H1 (cell line): ENCODE data around the gene TARS3.

ENCODE experiments used
- CTCF ChIP-seq, 3 experiments: IDR thresholded peaks; 1 replicate in 2 of 3; 2 replicates in 1 of 3; pipeline versions ENCODE4 v1.5.1 to v1.6.1; 2011; ENCODE audit warnings: low read length in 3 of 3, mild to moderate bottlenecking in 3 of 3, inconsistent platforms in 2 of 3, low read depth in 1 of 3, moderate library complexity in 1 of 3; ENCODE audit not compliant: insufficient read depth in 1 of 3; ENCODE audit errors: control extremely low read depth in 1 of 3
- E2F6 ChIP-seq: IDR thresholded peaks from 2 replicates; pipeline ENCODE4 v1.6.1; 2012; ENCODE audit warnings: inconsistent platforms
- EP300 ChIP-seq, 2 experiments: IDR thresholded peaks; 1 replicate in 1 of 2; 2 replicates in 1 of 2; pipeline ENCODE4 v1.6.1; 2011 to 2012; ENCODE audit warnings: low read depth in 2 of 2, low read length in 2 of 2, mild to moderate bottlenecking in 2 of 2, borderline replicate concordance in 1 of 2, inconsistent platforms in 1 of 2, moderate library complexity in 1 of 2
- JUND ChIP-seq: IDR thresholded peaks from 2 replicates; pipeline ENCODE4 v1.6.1; 2011; ENCODE audit warnings: mild to moderate bottlenecking, improper control_type of control experiment, low read length
- YY1 ChIP-seq: IDR thresholded peaks from 2 replicates; pipeline ENCODE4 v1.6.1; 2011; ENCODE audit warnings: low read depth, mild to moderate bottlenecking, low read length

GRCh38 chr15:101697488-101697887 is 26.8 kb downstream of the TARS3 start:
- TF ChIP-seq E2F6 (no peak), CTCF (IDR thresholded peaks at IDR 0.05; ENCODE audit: control extremely low read depth in 1 of 3, insufficient read depth in 1 of 3, low read depth in 1 of 3, low read length in 3 of 3) (no peak), JUND (no peak), YY1 (no peak), EP300 (IDR thresholded peaks at IDR 0.05; ENCODE audit: borderline replicate concordance in 1 of 2, low read depth in 2 of 2, low read length in 2 of 2) (no peak)
